Stimulated activated CD8-positive, alpha-beta memory T cell treated with anti-CD3 and anti-CD28 coated beads, Interleukin-4, amount 100 ng/mL, for 4 hours (primary cell): ENCODE data around the gene CA10.

Experiments used
- DNase-seq, 2 donors: peaks; one replicate each; pipeline ENCODE4 v3.0.0-alpha.2; 2020; ENCODE audit warnings: low read depth in 2 of 2, low spot score in 1 of 2

CA10 gene

DNA sequence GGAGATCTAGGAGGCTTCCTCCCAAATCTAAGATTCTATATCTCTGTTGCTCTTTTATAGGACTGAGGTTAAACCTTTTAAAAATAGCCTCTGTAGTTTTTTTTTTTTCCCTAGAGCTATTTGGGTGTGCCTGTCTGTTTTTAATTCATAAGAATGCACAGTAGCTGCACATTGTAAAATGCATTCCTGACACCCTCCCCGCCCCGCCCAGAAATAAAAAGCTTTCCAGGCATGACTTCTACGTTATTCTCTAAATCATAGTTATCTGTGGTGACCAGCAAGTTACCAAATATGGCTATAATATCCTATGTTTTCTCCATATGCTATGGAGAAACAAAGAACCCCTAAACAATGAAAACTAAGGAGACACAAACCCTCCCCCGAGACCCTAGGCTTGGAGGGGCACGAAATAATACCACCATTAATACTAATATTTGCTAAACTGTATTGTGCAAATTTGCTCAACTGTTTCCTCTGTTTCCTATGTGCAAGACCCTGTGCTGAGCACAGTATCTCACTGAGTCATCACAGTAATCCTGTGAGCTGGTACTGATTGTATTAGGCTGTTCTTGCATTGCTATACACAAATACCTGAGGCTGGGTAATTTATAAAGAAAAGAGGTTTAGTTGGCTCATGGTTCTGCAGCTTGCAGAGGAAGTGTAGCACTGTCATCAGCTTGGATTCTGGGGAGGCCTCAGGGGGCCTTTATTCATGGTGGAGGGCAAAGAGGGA, 388.3 kb downstream of the CA10 start:
- DNase-seq = no peak

DNA sequence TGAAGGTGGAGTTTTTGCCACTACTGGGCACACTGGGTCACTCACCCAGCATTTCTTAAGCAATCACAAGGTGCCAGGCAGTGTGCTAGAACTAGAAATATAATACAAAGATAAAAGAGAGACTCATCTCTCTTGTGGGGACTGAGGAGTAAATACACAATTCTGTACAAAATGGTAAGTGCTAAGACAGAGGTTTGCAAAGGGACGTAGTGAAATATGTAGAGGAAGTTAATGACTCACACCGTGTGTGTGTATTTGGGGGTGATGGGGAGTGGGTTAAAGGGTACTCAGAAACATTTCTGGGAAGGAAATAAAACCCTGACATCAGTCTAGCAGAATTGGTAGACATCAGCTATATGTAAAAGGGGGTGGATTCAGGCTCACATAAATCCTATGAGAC, 389.3 kb downstream of the CA10 start:
- DNase-seq = no peak

DNA sequence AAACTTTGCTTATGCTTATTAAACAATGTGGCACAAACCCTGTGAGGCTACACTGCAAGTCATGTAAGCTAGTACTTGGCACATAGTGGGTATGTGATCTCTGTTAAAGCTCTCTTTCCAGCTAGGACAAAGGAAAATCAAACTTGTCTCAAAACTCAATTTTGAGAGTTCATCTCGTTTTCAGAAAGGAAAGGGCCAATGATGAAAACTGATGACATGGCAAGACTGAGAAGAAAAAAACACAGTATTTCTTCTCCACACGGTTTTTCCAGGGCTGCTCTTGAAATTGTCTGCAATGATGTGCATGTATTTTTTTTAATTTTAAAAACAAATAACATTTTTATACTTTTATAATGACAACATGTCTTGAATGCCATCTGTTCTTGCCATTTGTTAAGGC, 389.8 kb downstream of the CA10 start:
- DNase-seq = no peak

DNA sequence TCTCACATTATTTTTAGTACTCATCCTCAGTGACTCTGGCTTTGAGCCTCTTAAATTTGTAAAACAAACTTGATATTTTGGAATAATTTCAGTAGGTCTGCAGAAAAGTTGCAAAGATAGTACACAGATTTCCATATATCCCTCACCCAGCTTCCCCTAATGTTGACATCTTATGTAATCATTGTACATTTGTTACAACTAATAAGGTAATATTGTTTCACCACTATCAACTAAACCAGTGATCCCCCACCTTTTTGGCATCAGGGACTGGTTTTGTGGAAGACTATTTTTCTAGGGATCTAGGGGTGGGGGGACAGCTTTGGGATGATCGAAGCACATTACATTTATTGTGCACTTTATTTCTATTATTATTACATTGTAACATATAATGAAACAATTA, 391.2 kb downstream of the CA10 start:
- DNase-seq = no peak

DNA sequence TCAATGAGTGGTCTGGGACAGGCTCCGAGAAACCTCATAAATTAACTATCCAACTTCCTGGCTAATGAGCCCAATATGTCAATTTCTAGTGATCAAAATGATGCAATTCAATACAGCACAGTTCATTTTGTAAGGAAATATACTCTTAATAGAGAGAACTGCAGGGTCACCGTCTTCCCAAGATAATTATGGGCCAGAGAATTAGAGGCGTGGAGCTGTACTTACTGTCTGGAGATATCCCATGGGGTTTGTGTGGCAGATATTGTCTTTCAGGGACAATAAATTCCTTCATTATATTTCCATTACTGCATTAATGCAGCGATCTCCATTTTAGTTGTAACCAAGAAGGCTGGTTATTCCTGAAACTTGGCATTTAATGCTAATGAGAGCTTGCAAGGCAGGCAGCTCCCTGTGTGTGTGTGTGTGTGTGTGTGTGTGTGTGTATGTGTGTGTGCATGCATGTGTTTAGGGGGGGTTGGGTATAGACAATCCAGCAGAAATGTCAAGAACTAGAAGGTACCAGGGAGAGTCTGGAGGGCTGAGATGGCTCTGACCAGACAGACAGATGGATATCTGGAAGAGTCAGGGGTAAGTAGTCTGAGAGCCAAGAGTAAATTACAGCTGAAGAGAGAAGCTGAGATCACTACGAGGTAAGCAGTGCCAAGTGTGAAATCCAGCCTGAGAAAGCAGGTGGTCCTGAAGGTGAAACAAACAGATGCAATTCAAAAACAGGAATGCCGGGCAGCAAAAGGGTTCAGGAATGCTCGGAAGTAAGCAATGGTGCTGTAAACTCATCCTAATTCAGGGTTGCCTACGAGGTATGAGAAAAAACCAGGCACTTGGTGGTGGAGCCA, 393.0 kb downstream of the CA10 start:
- DNase-seq = no peak

DNA sequence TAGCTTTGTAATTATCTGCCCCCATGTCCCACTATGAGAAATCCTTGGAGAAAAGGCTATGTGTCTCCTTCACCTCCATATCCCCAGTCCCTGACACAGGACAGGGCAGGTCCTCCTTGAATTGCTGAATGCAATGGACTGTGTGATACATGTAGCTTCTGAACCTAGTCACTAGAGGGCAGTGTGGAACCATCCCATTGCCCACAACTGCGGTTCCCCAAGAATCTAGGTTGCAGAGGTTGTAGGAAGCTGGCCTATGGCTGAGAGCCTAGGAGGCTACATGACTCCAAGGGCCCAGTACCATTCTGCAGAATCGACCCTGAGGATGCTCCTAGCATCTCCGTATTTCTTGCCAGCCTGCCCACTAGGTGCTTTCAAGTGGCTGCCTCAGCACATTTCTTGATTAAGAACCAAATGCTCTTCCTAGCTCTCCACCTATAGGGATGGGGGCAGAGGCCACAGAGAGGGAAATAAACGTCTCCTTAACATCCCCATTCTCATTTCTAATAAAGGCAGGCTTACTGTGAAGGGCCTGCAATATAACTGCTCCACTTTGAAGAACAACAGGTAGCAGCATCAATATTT, 394.0 kb downstream of the CA10 start:
- DNase-seq = no peak

DNA sequence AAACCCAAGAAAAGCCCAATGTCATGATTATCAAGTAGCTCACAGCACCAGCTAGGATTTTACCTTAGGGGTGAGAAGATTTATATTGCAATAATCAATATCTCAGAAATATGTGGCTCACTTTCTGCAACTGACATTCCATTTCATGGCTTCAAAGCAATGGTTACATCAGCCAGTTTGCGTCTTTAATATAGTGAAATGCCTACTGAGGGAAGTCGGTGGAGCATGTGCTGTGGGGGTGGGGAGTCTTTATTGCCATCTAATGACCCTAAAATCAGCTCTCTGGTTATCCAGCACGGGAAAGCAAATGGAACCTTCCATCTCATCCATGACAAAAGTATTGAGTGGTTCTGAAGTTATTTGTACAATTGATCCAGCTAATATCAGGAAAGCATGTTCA, 395.5 kb downstream of the CA10 start:
- DNase-seq = no peak

DNA sequence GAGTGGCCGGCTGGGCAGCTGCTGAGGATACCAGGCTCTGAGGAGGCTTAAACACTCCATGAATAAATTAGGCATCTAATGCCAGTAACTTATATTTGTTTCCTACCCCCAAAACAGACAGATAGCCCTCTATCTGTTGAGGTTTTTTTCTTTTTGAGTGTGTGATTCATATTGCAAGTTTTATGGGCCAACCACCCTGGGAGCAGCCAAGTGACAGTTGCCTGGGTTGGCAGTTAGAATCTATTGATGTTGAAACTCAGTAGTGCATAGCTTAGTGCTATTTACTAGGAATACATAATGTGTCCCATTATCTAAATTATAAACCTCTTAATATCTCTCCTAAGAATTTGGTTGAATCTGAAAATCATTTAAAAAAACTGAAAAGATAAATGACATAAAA, 397.4 kb downstream of the CA10 start:
- no peak for DNase-seq

DNA sequence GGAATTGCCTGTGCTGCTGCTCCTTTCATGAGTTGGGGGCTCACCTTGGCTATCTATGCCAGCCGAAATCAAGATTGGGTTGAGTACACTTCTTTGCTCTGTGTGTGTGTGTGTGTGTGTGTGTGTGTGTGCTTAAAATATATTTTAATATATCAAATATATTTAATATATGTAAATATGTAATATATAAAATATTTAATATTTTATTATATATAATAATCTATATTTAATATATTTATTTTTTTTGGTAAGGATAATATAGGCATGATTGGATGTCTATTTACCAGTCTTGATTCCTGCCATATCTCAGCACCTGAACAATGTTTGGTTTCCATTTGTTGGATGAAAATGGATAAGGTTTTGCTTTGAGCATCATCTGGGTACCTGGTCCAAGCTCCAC, 399.3 kb downstream of the CA10 start:
- DNase-seq = no peak

DNA sequence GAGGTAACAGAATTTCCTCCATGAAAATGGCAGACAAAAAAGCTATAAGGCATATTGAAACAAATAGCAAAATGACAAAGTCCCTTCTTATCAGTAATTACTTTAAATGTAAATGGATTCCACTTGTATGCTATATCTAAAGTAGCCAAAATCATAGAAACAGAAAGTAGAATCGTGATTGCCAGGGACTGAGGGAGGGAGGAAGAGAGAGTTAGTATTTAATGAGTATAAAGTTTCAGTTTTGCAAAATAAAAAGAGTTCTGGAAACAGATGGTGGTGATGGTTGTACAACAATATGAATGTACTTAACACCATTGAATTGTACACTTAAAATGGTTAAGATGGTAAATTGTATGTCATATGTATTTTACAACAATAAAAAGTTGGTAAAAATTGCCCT, 407.4 kb downstream of the CA10 start:
- DNase-seq = no peak

DNA sequence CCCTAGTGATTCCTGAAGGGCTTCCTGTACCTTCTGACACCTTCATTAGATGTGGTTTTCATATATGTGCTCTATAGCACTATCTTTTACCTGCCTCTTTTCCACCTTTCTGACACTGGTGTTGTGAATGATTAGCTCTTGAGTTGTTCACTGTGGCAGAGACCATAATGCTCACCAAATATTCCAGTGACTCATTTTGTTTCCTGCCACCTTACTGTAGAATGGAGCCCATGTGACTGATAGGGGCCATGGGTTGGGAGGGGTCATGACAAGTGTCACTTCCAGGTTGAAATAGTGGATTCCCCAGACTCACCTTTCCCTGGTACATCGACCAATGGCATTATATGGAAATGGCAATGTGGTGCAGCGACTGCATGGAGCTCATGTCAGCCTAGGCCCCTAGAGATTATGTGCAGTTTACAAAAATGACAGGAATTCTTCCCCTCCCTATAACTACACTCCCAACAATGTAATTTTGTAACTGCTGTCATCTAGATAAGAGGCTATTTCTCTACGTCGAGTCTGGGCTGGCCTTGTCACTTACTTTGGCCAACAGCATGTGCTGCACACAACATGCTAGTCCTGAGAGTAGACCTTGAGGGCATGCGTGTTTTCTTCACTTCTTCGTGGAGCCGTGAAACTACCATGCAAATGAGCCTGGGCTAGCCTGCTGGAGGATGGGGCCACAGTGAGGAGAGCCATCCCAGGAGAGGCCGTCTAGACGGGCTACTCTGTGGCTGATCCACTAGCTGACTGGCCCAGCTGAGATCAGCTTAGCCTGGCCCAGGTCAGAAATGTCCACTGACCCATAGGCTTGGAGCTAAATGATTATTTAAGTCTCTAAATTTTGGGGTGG, 409.5 kb downstream of the CA10 start:
- no peak for DNase-seq

DNA sequence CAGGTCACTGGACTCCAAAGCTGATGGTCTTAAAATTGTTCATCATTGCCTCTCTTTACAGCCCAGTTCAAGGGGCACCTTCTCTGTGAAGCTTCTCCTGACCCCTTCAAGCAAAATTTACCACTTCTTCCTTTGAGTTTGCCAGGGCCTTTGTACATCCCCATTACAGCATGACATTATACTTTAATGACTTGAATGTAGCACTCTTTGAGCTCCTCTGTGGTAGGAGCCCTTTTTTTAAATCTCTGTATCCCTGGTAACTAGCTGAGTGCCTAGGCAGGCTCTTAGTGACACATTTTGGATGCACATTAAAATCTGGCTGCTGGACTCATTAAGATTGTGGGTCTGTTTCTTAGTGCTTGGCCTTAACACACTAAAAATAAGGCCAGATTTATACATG, 412.1 kb downstream of the CA10 start:
- no peak for DNase-seq

DNA sequence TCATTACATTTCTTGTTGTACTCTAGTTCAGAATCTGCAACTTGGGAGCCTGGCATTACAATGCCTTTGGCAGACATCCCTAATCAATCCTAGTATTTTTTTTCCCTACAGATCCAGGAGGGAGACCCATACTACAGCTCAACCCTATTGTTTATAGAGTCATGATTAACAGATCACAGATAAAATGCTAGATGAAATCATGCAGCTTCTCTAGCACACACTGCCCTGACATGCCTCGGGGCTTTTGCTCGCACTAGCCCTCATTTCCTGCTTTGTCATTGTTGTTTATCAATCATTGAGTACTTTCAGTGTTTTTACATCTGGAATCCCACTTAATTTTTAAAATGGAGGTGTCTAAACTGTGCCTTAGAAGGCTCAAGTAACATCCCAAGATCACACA, 412.5 kb downstream of the CA10 start:
- no peak for DNase-seq

DNA sequence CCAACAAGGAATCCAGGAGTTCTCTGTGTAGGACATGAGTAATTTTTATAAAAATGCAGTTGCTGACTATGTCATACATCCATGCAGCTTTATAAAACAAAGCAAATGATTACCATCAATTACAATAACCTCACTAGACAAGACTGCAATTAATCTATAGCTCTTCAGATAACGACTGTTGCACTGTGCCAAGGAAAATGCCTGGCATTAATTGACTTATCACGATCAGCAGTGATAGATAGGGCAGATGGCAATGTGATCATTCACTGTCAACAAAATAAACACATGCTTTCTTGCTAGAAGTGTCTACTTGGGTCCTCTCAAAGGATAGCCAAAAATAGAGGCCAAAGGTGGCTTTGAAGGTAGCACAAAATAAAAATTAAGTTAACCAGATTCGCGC, 415.0 kb downstream of the CA10 start:
- DNase-seq = no peak

DNA sequence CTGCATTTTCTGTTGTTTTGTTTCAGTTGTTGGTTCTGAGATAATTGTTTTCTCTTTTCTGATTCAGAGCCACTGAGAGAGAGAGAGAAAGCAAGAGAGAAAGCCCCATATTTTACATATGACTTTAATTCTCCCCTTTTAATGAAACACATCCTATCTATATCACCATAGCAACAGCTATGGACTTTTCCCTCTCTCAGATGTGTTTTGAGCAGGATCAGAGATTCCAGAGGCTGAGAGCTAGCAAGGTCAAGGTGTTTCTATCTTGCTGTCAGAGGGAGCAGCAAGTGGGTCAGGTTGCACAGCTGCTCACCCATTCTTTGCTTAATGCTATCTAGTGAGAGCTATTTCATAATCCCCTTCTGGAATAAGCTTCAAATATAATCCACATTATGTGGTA, 415.9 kb downstream of the CA10 start:
- DNase-seq = no peak

DNA sequence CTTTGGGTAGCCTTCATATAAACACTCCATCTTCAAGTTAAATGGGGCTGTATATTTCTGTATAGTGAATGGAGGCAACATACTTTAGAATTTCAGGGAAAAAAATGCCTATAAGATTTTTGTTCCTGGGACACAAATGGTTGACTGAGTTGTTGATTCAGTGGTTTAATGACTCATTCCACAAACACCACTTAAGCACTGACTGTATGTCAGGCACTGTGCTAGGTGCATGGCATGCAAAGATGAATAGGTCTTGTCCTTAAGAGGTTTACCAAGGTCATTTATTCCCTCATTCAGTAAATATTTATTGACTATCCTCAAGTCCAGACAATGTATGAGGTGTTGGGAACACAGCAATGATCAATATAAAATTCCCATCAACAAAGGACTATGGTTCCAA, 417.1 kb downstream of the CA10 start:
- no peak for DNase-seq

DNA sequence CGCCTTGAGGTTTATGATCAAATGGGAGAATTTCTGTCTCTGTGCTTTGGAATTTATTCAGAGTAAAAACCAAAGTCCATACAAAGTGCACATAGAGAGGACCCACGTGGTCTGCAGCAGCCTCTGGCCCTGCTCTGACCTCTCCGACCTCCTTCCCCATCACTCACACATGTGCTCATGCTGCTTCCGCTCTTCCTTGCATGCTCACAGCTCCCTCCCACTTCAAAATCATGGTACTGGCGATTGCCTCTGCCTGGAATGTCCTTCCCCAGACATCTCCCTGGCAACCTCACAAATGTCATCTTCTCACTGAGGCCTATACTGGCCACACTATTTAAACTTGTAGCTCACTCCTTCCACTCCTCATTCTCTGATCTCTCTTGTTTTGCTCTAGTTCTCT, 418.0 kb downstream of the CA10 start:
- DNase-seq = no peak

DNA sequence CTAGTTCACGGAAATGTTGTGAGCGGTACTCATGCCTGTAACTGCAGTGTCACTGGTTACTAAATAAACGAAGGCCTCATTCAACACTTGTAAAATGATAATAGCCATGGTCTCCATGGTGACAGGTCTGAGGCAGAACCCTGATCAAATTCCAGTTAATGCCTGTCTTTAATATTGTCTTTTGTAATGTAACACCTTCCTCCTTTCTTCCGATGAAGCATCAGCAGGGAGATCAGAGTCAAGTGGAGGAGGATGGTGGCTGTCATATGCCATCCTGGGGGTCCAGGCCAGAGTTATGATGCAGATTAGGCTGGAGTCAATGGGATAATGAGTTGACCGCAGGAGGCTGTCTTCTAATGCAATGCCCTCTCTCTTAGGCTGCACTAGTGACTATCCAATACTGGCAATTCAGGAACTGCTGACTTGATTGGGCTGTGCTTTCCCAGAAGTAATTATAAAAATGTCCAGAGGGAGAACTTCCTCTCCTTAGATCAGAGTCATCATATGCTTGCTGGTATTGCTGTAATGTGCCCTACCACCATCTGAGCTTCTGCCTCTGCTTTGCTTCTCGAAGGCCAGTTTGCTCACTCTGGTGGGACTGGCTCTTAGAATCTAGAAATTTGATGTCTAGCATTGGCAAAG, 419.1 kb downstream of the CA10 start:
- DNase-seq = no peak

DNA sequence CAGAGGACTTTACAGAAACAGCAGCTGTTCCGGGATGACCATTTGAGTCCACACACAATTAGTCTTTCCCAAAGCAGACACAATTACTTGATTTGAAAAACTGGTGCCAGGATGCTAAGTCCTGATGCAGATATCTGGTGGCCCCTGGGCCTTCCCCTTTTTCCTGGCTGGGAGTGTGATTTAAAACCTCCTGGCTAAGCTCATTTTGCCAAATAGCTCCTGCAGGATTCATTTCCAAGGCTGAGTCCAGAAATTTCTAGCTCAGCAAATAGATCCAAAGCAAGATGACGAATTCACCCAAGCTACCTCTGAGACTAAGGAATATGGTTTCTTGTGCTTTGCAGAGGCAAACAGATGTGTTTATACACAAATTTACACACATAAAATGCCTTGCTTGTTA, 422.2 kb downstream of the CA10 start:
- DNase-seq = no peak

DNA sequence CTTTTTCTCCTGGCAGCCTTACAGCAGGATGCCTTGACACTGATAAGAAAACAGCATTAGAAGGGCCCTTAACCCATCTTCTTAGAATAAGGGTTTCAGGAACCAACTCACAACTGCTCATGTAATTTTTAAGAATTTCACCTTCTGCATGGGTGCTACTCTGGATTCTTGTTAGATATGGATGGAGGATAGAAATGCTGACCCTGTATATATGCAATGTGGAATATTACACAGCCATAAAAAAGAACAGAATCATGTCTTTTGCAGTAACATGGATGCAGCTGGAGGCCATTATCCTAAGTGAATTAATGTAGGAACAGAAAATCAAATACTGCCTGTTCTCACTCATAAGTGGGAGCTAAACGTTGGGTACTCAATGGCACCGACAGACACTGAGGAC, 423.5 kb downstream of the CA10 start:
- DNase-seq = no peak

DNA sequence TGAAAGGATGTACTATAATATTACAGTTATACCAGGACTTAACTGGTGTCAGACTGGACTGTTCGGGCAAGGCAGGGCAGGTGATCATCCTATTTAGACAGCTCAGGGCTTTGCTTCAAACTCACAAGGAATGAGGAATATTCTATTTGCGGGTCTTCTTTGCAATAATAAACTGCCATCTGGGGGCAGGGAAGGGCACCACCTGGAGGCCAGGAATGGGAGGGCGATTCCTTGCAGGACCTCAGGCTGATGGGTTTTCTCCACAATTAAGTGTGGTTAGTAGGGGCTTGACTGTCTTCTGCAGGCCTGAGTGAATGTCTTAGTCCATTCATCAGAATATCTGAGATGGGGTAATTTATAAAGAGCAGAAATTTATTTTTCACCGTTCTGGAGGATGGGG, 424.1 kb downstream of the CA10 start:
- DNase-seq = no peak
